GM19324 (cell line): ENCODE data around the gene SOAT2.
"Not testable (repeated sequence)": the region's sequence is repeated elsewhere in the genome, so short reads cannot be mapped to it uniquely, and the experiment has no call there.

ENCODE experiments used
- ATAC-seq: cut with Tn5 transposase; IDR thresholded peaks from one replicate; pipeline ENCODE4 v1.9.1; 2021; ENCODE audit warnings: mild to moderate bottlenecking, moderate library complexity; ENCODE audit not compliant: unreplicated experiment, low FRiP score

Gene SOAT2

GRCh38 chr12:53101931-53102781, 1.1 kb upstream of the SOAT2 start:
- no peak for ATAC-seq

DNA sequence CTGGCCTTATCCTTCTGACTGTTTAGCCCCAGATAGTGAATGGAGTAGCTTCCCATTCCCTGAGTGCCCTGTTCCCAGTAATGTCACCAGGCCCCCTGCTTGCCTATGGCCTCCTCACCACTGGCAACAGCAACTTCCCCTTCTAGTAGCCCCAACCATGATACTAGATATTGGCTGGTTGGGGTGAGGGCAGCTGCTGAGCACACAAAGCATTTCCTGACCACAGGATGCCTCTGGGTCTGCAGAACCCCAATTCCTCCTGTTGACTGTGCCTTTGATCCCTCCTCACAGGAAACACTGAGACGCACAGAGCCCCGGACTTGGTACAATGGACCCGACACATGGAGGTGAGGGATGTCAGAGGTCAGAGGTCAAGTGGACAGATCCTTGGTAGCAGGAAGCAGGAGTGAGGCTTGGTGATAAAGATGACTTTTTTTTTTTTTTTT, 597 bp downstream of the SOAT2 start:
- ATAC-seq, result no peak

- ATAC-seq, result no peak
Observed at GRCh38 chr12:53105256-53105655, 2.0 kb downstream of the SOAT2 start.

- no peak for ATAC-seq
Observed at GRCh38 chr12:53105712-53106439, 2.6 kb downstream of the SOAT2 start.

GRCh38 chr12:53107122-53107521, 3.8 kb downstream of the SOAT2 start:
- ATAC-seq, result no peak

- not testable (repeated sequence) for ATAC-seq
Observed at GRCh38 chr12:53112431-53112830, 9.1 kb downstream of the SOAT2 start.

- ATAC-seq, result no peak
Observed at GRCh38 chr12:53113136-53113705, 9.9 kb downstream of the SOAT2 start.

- ATAC-seq, result no peak
Observed at GRCh38 chr12:53113951-53114350, 10.7 kb downstream of the SOAT2 start.

DNA sequence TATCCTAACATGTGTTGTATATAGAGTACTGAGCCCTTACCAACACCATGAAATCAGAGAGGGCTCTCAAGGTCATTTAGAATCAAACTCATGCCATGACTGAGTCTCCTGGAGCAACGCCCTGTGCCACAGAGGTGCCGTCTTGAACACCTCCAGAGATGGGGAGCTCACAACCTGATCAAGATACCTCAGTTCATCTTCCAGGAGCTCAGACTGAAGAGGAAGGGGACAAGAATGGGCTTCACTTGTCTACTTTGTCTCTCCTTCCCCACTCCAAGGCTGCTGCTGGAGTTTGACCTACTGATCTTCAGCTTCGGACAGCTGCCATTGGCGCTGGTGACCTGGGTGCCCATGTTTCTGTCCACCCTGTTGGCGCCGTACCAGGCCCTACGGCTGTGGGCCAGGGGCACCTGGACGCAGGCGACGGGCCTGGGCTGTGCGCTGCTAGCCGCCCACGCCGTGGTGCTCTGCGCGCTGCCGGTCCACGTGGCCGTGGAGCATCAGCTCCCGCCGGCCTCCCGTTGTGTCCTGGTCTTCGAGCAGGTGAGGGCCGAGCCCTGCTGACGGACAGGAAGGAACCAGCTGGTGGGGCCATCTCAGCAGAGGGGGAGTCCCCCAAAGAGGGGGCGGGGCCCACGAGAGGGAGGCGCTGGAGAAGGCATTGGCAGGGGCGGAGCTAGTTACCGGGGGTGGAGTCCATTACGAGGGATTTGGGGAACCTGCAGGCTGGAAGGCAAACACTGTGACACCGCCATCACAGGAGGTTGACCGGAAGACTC, 12.0 kb downstream of the SOAT2 start:
- ATAC-seq, result no peak

- ATAC-seq, result no peak
Observed at GRCh38 chr12:53115891-53116648, 12.8 kb downstream of the SOAT2 start.

DNA sequence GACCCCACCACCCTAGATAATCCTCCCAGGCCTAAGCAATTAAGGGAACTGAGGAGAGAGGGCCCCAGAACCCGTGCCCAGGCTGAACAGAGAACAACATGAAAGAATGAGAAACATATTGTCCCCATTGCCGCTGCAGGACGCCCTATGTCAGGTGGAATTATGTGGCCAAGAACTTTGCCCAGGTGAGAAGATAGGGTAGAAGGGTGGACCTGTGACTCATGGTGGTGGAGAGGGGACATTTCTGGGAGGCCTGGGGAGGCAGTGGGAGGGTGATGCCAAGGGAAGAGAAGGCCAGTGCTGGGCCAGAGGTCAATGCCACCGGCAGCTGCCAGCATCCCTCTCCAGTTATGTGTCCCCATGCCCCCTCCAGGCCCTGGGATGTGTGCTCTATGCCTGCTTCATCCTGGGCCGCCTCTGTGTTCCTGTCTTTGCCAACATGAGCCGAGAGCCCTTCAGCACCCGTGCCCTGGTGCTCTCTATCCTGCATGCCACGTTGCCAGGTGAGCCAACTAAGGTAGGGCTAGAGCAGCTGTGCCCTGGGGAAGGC, 15.5 kb downstream of the SOAT2 start:
- ATAC-seq, result no peak

DNA sequence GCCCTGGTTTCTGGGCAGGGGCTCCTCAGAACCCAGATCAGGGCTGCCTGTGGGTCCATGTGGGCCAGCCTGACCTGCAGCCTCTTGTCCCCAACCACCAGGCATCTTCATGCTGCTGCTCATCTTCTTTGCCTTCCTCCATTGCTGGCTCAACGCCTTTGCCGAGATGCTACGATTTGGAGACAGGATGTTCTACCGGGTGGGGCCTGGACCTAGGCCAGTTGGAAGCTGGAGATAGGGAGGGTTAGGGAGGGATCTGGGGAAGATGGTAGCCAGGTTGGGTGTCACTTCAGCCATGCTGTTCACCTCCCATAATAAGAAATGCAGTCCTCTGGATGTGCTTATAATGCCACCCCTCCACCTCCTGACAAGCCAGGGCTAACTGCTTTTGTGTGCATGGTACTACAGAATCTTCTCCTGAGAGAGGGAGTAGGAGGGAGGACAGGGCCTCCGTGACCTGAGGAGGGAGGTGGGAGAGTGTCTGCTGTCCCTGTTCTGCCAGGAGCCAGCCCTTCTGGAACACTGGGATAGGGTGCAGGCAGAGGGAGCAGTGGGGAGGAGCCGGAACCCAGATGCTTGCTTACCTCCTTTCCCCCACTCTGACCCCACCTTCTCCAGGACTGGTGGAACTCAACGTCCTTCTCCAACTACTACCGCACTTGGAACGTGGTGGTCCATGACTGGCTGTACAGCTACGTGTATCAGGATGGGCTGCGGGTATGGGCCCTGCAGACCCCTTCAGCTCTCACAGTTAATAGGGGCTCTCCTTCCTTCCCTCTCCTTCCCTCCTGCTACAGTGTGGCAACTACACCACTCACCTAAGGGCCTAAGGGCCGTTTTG, 17.6 kb downstream of the SOAT2 start:
- no peak for ATAC-seq

- ATAC-seq, result no peak
Observed at GRCh38 chr12:53122961-53123468, 19.7 kb downstream of the SOAT2 start.

DNA sequence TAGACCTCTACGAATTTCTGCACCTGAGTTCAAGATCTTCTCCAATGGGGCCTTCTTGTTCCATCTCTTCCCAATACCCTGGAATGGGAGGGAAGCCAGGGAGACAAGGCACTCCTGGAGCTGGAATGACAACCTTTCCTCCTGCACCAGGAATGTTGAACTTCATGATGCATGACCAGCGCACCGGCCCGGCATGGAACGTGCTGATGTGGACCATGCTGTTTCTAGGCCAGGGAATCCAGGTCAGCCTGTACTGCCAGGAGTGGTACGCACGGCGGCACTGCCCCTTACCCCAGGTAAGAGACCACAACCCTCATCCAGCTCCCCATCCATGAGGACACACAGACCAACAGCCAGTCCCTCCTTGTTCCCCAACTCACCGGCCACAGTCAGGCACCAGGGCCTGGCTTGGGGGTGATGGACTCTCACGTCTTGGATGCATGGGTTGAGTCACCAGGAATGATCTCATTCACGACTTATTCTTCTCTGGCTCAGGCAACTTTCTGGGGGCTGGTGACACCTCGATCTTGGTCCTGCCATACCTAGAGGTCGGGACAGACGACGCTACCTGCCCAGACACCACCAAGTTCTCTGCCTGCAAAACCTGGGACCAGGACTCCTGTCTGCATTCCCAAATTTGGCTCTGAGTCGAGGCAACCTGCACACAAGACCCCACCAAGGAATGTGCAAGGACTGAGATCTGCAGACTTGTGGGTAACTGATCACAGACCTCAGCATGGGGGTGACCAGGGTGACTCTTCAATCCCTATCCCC, 20.5 kb downstream of the SOAT2 start:
- ATAC-seq, result no peak

- ATAC-seq, result no peak
Observed at GRCh38 chr12:53124352-53124723, 21.1 kb downstream of the SOAT2 start.

- ATAC-seq, result no peak
Observed at GRCh38 chr12:53127169-53127568, 23.9 kb downstream of the SOAT2 start.

DNA sequence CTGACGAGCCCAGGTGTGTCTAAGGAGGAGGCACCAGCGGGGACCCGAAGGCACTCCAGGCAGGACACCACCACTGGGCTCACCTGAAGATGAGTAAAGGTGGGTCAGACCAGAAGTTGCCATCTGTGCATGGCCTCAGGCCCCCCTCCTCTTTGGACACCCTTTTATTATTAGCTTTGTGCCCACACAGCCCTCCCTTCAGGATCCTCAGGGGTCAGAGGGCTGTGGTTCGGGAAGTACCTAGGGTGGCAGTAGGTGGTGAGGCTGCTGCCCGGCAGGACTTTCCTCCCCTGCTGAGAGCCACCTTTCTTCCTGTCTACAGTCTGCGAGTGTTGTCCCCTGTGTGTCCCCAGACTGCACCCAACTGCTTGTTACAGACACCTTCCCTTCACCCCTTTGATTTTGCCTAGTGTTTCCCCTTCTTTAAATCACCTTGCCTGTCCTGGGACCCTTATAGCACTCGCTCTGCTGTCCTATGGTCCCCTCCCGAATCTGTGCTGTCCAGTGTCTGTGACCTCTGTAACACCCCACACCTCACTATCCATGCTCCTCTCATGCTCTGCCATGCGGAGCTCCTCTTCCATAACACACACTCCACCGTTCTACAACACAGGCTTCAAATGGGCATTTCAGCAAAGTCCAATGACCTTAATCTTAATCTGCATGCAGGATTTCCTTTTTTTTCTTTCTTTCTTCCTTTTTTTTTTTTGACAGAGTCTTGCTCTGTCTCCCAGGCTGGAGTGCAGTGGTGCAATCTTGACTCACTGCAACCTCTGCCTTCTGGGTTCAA, 25.7 kb downstream of the SOAT2 start:
- no peak for ATAC-seq
